ENCODE measurements around the gene APLP1.
"Not testable (repeated sequence)": the region's sequence is repeated elsewhere in the genome, so short reads cannot be mapped to it uniquely, and the experiment has no call there.

The APLP1 gene

DNA sequence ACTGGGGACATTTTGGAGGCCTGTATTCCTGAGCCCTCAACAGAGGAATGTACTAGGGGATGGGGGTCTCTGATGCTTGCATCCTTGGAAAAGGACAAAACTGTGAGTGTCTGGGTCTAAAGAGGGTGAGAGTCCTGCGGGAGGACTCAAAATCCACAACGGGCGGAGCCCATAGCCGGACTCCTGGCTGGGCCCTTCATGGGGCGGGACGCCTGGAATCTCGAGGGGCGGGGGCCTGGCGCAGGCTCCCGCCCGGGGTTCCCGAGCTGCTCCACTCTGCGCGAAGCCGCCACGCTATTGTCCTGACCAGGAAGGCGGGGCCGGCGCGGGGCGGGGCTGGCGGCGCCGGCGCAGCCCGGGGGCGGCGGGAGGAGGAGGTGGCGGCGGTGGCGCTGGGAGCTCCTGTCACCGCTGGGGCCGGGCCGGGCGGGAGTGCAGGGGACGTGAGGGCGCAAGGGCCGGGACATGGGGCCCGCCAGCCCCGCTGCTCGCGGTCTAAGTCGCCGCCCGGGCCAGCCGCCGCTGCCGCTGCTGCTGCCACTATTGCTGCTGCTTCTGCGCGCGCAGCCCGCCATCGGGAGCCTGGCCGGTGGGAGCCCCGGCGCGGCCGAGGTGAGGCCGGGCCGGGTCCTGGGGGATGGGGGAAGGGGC, at the start of gene APLP1:
TSS of gene APLP1 (plus strand) at position 403 of the 651 bp plus-strand sequence. CDS start at position 466, 63 bp downstream.
- DNase-seq = no peak

GRCh38 chr19:35822579-35822978, 45.8 kb upstream of the APLP1 start:
- no peak for DNase-seq

DNA sequence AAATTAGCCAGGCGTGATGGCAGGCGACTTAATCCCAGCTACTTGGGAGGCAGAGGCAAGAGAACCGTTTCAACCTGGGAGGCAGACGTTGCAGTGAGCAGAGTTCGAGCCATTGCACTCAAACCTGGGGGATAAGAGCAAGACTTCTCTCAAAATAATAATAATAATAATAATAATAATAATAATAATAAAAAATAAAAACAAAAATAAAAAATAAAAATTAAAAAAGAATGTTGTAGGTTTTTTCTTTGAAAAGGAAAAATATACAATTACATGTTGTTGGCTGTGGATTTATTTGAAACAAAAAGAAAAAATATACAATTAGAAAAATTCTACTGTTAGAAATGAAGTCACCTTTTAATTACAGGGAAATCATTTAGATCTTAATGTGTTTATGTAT, 44.2 kb upstream of the APLP1 start:
- DNase-seq = no peak

DNA sequence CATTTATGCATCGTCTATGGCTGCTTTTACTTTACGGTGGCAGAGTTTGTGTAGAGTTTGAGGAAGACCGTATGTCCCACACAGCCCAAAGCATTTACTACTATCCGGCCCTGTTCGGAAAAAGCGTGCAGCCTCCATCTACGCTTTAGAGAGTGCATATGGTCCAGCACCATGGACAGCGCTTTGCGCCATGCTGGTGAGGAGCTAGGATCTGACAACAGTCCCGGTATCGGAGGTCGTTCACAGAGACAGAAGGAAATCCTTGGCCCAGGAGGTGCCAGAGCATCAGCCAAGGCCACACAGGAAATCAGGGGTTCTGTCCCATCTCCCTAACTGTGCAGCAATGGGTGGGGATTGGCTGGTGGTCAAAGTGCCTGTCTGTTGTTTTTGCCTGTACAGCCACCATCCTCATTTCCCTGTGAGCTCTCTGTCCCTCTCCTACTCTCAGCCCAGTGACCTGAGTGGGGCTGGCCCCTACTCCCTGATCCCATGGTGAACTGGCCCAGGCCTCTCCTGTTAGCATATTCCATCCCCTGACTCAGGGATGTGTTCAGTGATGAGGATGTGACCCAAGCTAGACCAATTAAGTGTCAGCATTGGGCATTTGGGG, 39.6 kb upstream of the APLP1 start:
- DNase-seq = no peak

DNA sequence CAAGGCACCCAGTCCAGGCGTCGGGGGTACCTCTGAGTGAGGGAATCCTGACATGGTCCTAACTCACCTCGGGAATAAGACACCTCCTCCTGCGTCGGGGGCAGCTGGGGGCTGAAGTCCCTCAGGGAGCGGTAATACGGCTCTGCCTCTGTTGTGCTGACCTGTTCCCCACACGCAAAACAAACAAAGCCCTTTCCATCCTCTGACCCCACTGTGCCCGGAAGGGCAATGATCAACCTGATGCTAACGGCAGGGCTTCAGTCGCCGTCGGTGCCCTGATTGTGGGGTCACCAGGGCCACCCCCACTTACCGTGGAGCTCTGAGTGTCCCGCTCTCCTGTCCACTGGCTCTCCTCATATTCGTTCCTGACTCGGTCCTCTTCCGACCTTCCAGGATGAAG, 37.4 kb upstream of the APLP1 start:
- no peak for DNase-seq

GRCh38 chr19:35832054-35832453, 36.3 kb upstream of the APLP1 start:
- no peak for DNase-seq

- DNase-seq = no peak
Measured at GRCh38 chr19:35833972-35834371, 34.4 kb upstream of the APLP1 start.

DNA sequence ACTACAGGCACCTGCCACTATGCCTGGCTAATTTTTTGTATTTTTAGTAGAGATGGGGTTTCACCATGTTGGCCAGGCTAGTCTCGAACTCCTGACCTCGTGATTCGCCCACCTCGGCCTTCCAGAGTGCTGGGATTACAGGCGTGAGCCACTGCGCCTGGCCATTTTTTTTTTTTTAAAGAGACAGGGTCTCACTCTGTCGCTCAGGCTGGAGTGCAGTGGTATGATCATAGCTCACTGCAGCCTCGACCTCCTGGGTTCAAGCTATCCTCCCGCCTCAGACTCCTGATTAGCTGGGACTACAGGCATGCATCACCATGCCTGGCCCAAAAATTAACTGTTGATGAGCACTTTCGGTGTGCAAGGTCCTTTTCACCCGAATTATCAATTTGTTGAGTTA, 32.3 kb upstream of the APLP1 start:
- not testable (repeated sequence) for DNase-seq

DNA sequence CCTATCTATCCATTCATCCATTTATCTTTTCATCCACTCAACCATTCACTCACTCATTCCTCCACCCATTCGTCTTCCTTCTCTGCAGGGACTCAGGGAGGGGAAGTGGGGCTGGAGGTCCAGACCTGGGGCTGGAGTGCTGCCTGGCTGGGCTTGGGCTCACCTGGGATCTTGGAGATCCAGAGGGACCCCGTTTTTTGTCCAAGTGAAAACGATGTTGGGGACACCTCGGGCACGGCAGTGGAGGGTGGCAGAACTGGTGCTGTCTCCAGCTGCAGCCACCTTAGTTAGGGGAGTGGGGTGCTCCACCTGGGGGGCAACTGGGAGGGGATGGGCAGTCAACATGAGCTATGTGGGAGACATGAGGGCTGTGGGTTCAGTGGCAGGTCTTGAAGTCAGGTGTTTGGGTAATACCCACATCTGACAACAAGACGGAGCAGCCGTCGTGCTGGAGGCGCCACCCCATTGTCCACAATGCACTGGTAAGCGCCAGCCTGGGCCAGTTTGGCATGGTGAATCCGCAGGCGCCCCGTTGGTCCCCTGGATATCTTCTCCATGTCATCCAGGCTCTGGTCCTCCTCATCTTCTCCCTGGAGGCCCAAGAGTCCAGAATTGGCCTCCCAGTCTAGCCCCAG, 26.3 kb upstream of the APLP1 start:
- no peak for DNase-seq

DNA sequence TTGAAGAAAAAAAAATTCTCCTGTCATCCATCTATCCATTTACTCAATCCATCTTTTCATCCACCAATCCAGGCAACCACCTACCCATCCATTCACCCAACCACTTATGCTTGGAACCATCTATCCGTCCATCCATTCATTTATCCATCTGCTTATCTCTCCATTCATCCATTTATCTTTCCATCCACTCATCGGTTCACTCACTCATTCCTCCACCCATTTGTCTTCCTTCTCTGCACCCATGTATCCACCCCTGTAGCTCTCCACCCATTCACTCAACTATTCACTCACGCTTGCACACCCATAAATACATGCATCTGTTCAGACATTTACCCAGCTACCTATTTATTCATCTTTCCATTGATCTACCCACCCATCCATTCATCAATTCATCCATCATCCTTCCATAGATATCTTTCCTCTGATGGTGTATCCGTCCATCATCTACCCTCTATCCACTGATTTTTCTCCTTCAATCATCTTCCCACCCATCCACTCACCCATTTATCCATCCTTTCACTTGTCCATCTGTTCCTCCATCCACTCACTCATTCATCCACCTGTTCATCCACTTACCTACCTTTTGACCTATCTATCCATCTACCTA, 25.6 kb upstream of the APLP1 start:
- DNase-seq = no peak

- no peak for DNase-seq
Measured at GRCh38 chr19:35843676-35844481, 24.5 kb upstream of the APLP1 start.

- DNase-seq = no peak
Measured at GRCh38 chr19:35844482-35845214, 23.7 kb upstream of the APLP1 start.

GRCh38 chr19:35845215-35846037, 22.9 kb upstream of the APLP1 start:
- DNase-seq = no peak

- DNase-seq = no peak
Measured at GRCh38 chr19:35846038-35846668, 22.2 kb upstream of the APLP1 start.

- no peak for DNase-seq
Measured at GRCh38 chr19:35847911-35848310, 20.5 kb upstream of the APLP1 start.

- no peak for DNase-seq
Measured at GRCh38 chr19:35848486-35848885, 19.9 kb upstream of the APLP1 start.

DNA sequence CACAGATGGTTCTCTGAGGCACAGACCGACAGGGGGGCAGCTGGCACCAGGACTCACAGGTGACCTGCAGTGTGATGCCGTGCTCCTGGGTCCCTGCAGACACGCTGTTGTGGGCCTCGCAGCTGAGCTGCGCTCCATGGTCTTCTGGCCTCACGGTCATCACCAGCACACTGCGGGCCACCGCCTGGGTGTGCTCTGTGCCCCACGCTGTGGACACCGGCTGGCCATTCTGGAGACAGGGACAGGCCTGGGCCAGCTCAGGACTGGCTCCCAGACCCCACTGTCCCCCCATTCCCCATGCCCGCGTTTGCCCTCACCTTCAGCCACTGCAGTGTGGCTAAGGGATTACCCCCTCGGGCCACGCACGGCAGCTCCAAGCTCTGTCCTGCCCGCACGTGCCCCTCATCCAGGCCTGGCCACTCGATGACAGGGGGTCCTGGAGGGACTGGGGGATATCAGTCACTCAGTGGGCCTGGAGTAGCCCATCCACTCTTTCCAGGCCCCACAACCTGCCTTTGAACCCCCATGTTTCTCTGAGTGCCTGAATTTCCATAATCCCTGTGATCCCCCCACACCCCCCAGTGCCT, 19.4 kb upstream of the APLP1 start:
- no peak for DNase-seq

DNA sequence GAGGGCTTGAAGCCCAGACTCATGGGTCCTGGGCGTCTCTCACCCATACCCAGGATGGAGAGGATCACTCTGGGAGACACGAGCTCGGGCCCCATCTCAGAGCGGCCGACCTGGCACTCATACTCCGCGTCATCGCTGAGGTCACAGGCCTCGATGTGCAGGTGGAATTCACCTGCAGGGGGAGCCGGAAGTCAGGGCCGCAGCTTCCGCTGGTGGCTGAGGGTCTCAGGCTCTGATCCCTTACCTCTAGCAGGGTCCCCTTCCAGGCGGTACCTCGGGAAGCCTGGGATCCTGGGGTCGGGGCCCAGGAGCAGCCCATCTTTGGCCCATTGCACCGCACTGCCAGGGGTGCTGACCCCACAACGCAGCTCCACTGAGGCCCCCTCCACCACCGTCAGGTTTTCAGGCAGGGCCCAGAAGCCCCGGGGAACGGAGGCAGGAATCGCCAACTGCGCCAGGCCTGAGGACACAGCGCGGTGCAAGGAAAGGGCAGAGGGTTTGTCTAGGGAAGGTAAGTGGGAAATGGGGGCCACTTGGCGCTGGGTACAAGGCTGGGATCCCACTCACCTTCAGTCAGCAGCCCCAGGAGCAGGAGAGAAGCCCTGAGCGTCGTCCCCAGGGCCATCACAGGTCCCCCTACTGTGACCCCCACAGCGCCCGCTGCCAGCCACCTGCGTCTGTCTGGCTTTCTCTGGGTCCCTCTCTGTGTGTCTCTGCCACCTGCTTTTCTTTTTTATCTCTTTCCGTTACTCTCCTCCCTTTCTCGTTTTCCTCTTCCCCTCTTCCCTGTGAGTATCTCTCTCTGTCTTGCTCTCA, 17.0 kb upstream of the APLP1 start:
- no peak for DNase-seq

GRCh38 chr19:35852029-35852780, 16.2 kb upstream of the APLP1 start, which contains the start of gene NPHS1:
Gene NPHS1 (minus strand): TSS chr19:35852504. CDS start chr19:35851837, 667 bp downstream.
- no peak for DNase-seq
